GM19043 (cell line): ENCODE data around the gene SLC41A1.
"Not testable (repeated sequence)": the region's sequence is repeated elsewhere in the genome, so short reads cannot be mapped to it uniquely, and the experiment has no call there.

ENCODE experiments used
- ATAC-seq: cut with Tn5 transposase; IDR thresholded peaks from one replicate; pipeline ENCODE4 v1.9.1; 2021; ENCODE audit warnings: low read depth; ENCODE audit not compliant: unreplicated experiment

The SLC41A1 gene

DNA sequence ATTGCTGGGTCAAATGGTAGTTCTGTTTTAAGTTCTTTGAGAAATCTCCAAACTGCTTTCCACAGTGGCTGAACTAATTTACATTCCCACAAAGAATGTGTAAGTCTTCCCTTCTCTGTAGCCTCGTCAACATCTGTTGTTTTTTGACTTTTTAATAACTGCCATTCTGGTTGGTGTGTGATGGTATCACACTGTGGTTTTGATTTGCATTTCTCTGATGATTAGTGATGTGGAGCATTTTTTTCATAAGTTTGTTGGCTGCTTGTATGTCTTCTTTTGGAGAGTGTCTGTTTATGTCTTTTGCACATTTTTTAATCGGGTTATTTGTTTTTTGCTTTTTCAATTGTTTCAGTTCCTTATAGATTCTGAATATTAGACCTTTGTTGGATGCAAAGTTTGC, 10.3 kb upstream of the SLC41A1 start:
- ATAC-seq: not testable (repeated sequence)

DNA sequence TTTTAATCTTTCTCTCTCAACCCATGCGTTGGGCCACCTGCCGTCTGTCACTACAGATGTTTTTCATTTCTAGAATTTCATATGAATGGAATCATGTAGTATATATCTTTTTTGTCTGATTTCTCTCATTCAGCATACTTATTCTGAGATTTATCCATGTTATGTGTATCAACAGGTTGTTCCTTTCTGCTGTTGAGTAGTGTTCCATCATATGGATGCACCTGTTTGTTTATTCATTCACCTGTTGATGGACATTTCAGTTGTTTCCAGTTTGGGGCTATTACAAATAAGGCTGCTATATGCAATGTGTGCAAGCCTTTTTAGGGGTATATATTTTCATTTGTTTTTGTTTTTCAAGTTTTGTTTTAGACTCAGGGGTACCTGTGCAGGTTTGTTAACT, 9.4 kb upstream of the SLC41A1 start:
- no peak for ATAC-seq

DNA sequence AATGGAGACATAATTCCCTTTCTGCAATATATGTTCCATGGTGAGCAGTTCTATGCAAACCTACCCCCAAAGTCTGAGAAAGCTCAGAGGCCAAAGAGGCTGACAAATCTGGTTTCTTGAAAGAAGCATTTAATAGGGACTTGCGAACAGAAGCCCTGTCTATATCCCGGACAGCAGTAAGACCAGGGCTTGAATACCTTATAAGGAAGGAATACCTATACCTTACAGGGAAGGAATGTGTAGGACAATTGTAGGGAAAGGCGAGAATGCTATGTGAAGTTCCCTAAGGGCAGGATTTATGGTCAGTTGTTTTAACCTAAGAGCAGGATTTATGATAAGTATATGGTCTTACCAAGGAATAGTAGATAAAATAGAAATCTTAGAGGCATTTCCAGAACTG, 5.0 kb upstream of the SLC41A1 start:
- ATAC-seq: no peak

DNA sequence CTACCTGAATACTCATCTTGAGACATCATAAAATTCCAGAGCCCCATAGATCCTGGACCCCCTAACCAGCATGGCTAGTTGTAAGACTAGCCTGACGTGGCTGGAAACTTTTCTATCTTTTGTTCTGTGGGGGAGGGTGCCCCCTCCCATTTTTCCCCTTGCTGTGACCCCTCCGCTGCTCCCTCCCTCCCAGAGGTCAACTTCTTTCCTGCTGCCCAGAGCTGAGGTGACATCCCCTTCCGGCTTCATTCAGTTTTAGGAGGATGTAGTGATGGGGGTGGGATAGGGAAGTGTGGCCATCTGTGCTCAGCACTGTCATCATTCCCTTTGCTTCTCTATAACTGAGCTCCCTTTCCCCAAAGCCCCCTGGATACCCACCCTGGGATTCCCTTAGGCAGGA, 4.4 kb upstream of the SLC41A1 start:
- ATAC-seq: no peak

DNA sequence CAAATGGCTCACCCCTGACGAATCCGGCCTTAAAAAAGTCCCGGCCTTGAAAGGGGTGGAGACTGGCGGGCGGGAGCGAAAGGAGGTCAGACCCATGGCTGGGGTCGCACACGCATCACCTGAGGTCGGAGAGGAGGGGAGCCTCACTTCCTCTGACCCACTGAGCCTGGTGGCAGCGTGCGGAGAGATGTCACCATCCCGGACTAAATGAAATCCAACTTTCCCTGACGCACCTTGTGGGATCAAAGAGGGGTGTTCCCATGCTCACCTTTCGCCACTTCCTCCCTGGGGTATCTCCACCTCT, 709 bp upstream of the SLC41A1 start:
- ATAC-seq: no peak

DNA sequence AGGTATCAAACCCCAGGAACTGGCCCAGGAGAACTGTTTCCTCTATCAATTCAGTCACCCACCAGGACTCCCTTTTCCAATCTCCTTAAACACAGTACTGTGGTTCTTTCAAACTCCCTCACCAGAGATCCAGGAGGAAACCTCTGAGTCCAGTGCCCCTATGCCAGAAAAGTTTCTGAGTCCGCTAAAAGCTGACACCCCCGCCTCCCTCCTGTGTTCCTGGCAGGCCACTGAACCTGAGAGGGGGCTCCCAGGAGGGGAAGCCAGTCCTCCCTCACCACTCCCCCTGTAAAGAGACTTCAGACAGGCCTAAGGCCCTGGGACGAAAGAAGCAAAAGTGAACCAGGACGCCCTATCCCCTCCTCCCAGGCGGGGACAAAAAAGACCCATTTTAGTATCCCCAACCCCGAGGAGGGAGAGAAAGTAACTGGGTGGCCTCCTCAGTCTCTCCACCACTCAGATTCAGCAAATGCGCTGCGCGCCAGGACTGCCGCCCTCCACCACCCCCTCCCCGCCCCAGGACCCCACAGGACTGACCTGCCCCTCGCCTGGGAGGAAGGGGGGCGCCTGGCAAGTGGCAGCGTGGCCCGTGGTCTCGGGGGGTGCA, 624 bp downstream of the SLC41A1 start:
- ATAC-seq: no peak

DNA sequence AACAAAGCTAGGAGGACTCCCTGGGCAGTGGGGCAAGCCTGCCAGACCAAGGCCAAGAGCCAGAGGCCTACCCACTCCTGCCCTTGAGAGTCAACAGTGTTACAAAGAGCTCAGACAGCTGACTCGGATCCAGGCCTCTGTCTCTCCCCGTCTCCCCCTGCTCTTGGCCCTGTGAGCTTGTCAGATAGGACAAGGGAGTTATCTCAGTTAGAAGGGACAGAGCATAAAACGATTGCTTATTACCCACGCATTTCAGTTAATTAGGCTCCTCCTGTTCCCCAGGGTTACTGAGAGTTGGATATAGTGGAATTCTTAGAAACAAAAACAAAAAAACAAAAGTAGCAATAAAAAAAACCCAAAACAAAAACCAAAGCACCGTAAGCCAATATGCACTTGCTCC, 1.3 kb downstream of the SLC41A1 start:
- ATAC-seq: no peak

DNA sequence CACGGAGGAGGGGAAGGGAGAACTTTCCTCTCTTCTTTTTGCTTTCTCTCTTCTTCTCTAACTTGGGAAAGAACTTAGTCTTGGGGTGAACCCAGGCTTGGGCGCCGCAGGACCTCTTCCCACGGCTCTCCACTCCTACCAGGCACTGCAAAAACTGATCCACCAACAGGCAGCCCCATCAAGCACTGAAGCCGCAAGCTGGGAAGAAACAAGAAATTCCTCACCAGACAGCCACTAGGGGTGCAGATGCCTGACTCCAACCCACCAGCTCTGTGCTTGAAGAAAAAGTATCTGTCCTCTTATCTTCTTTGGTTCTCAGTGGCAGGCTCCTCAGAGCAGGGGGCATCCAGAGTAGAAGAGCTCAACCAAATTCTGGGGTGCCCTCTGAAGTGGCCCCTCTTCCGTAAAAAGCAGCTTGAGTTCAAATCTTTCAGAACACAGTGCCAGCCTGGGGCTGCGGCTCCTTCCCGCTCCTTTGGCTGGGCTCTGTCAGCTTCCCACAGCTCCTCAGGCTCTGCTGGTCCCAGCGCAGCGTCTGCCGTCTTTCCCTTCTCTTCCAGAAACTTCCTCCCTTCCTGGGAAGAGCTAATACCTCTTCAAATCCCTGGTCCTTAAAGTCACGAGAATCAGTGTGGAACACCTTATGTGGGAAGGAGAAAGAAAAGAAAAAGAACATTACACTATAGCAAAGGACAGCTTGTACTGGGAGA, 2.4 kb downstream of the SLC41A1 start:
- no peak for ATAC-seq

DNA sequence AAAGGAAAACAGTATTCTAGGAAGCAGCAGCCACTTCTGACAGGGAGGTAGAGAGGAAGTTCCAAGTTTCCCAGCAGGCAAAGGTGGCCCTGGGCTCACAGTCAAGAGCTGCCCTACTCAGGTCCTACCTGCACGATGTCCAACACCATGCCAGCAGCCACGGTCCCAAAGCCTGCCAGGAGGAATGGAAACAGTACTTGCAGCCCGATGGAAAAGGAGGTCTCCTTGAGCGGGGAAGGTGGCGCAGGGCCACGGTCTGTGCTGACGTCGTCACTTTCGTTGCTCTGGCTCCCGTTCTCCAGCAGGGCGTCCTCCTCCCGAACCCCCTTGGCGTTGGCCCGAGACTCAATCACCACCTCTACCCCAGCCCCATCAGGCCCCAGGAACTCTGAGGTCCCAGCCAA, 3.1 kb downstream of the SLC41A1 start:
- no peak for ATAC-seq

DNA sequence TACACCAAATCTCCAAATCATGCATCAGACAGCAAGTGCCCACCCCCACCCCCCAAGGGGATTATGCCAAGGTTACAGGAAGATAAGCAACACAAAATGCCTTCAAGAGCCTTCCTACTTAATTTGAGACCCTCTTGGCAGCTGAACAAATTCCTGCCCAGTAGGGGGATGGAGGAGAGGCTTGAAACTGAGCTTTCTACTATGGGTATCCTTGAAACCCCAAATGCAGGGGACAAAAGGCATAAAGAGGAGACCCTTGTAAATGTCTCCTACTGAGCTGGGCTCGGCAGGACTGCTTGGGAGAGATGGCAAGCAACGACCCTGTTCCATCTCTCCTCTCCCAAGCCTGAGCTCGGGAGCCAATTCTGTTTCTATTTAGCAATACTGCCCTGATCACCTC, 3.5 kb downstream of the SLC41A1 start:
- ATAC-seq: no peak

DNA sequence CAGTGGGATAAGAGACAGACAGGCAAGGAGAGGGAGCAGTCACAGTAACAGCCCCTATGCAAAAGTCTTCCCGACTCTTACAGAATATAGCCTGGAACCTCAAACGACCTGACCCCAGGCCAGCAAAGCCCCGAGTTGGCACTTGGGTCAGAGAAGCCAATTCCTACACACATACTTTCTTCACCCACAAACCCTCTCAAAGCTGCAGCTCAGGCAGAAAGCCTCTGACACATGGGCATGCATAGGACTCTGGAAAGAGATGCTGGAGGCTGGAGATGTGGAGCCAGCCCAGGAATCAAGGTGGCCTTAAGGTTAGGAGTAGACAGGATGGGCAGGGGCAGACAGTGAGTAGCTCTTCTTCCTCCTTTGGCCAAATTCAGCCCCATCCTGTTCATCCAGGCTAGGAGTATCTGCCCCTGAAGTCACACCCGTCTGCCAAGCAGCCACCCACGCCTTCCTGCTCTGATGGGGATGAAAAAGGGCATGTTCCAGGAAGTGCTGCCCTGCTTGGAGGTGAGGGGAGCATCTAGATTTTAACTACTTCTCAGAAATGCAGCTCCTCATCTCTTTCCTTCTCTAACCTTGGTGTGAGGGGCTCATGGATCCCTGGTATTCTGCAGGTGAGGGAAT, 7.8 kb downstream of the SLC41A1 start:
- no peak for ATAC-seq

DNA sequence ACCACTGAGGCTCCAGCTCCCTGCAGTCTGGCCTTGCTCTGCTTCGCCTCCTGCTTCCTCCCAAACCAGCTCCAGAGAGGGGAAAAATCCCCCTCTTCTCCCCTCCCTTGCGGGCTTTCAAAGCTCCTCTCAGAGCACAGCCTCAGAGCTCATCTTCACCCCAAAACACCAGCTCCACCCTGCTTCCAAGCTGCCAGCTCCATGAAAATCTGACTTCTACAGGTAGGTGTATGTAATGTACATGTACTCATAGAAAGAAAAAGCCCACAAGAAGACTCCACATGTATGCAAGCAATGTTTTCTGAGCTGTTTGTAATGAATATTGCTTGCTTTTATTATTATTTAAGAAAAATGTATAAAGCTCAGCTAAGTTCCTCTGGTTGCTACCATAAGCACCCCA, 8.4 kb downstream of the SLC41A1 start:
- no peak for ATAC-seq

DNA sequence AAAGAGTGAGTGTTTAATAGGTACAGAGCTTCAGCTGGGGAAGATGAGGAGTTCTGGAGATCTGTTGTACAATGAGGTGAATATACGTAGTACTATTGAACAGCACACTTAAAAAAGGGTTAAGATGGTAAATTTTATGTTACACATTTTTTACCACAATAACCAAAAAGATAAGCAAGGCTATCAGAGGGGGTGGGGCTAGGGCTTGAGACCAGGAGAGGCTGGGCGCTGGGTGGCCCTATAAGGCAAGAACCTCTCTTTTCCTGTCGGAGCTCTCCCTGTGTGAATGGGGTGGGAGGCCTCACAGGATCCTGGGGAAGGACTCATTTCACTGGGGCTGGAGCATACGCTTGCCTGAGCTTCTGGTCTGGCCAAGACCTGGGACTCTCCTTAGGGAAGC, 9.0 kb downstream of the SLC41A1 start:
- ATAC-seq: no peak

DNA sequence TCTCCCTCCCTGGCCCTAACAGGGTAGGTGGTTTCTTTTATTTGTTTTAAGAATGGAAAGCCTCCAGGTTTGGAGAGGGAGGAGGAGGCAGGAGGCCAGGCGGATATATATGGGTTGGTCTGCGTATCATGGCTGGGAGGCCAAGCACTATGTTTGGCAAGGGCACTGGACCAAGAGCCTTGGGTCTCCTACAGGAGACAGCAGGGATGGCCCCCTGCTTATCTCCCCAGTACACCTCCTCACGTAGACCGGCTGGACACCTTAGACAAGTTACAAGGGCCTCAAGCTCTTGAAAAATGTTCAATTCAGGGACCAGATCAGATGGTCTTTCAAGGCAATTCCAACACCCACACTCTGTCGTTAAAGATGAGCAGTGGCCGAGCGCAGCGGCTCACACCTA, 10.9 kb downstream of the SLC41A1 start:
- ATAC-seq: no peak

DNA sequence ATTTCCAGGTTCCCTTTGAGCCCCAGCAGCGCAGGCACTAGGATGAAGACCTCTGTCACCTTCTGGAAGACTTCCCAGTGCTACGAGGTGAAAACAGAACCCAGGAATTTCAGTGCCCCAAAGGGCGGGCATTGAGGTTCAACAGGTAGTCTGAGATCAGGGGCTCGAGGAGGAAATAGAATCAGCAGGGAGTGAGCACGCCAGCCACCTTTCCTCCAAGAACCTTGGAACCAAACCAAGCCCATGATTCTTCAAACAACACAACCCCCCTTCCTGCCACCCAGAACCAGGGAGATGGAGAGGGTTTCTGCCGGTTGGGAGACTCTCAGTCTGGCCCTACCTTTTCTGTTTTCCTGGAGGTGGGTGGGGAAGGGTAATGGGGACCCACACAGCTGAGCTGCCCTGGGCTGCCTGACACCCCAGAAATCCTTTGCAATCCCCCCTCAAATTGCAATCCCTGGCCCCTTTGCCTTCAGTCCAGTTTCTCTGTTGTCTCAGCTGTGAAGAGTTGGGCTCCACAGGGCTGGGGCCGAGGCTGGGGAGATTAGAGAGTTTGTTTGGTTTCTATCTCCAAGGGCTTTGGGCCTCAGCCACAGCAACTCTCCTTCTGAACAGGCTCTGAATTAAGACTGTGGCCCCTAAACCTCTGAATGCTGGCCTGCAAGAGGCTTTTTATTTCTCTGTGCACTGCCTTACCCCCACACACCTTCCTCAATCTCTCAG, 11.9 kb downstream of the SLC41A1 start:
- ATAC-seq: no peak

DNA sequence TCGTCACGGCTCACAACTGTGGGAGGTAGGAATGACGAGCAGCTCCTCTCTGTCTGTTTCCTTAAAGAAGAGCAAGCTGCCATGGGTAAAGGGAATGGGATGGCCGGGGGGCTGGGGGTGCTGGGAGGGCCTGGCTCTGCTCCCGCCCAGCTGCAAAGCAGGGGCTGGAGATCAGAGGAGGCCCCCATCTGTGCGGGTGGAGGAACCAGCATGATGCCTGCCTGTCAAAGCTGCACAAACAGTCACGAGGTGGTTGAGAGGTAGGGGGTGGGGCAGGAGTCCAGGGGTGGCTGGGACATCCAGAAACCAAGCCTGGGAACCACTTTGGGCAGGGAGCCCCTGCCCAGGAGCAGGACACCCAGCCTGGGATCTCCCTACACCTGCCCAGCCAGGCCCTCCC, 12.6 kb downstream of the SLC41A1 start:
- ATAC-seq: no peak

DNA sequence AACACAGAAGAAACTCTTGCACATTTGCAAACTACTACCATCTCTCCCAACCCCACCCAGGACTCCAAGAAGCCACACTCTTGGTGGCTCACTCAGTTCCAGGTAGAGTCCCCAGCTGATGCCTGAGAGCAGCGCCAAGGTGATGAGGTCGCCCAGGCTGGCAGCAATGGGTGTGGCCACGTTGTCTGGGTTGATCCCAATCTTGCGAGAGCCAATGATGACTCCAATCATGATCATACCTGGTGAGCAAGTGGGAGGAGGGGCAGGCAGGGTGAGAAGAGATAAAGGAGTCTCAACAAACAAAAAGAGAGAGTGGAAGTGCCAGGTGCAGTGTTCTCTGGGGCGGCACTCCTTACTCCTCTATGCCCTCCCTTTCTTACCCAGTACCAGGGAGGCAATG, 14.4 kb downstream of the SLC41A1 start:
- no peak for ATAC-seq

DNA sequence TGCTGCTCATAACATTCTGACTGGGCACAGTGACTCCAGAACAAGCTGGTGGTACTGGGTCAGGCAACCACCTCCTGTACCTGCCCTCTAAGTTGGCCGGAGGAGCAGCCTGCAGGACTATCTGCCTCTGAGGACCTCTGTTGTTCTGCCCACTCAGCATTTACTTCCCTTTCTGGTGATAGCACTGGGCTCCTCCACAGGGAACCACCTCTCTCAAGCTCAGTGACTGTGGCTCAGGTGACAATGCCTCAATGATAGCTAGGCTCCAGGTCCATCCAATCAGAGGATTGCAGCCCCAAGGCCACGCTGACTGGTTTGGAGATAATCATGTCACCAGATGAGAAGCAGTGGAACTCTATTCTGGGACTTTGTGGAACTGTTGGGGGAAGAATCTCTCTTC, 15.8 kb downstream of the SLC41A1 start:
- no peak for ATAC-seq

DNA sequence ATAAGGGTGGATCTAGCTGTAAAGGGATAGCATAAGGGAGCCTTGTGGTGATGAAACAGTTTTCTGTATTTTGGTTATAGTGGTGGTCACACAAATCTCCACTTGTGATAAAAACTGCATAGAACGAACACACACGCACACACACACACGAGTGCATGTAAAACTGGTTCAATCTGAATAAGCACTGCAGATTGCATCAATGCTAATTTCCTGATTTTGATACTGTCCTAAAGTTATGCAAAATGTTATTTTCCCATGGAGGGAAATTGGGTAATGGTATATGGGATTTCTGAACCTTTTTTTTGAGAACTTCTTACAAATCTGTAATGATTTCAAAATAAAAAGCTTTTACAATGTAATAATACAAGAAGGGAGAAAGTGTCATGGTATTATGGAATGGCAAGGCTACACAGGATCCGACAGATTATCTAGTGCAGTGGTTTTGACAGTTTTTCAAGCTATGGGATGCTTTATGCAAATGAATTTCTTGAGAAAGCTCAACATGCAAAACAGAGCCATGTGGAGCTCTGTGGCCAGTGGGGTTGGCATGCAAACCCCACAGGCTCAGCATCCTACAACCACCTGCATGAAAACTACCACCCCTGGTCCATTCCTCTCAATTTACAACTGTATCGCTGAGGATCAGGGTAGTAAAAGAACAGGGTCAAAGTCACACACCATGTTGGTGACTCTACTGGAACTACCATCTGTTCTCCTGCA, 18.8 kb downstream of the SLC41A1 start:
- no peak for ATAC-seq

DNA sequence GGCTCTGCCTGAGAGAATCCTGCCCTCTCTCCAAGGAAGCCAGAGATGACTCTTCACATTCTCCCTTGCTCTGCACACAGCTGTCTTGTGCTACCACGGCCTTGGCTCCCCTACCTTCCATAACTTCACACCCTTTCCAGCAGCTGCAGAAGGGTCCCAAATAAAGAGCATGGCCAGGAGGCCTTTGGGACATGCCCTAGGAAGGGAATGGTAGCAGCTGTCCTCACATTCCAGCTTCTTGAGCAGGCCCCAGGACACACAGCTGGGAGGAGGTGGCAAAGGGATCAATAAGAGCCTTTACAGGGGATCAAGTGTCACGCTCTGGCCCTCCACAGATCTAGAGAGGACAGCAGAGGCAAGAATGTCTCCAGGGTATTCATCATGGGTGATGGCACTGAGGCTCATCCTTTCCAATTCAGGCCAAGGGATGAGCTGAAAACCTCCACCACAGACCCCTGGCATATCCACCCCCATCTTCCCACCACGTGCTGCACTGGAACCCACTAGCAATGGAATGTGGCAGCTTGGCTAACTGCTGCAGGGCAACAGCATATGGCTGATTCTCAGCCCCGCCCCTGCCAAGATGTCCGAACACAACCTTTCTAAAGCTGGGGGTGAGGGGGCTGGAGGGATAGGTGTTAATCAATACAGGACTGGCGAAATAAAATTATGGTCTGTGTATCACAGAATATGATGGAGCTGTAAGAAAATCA, 19.9 kb downstream of the SLC41A1 start:
- ATAC-seq: no peak

DNA sequence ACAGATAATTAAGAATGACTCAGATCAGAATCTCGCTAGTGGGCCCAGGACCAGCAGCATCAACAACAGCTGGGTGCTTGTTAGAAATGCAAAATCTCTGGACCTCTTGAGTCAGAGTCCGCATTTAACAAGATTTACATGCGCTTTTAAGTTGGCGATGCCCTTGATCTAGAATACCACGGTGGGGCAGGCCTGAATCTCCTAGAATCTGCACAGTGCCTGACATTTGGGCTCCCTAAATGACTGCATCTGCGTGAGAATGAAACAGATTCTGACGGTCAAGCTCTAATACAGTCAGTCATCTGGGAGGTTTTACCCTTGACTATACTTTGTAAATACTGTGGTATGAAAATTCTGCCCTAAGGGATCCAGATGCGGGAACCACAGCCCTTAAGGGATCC, 20.5 kb downstream of the SLC41A1 start:
- no peak for ATAC-seq
